ENCODE measurements around the gene SPATA2L.

The SPATA2L gene

GRCh38 chr16:89723279-89724250 is 22.1 kb upstream of the SPATA2L start:
- no peak for TF ChIP-seq CTCF (IDR thresholded peaks at IDR 0.05)
- no peaks in the 10 kb centered on the region for H3K9me3 ChIP-seq
- H3K36me3 ChIP-seq, result peaks cover 61% of the 10 kb centered on the region
- peak overlapping the region; percentile 100 for H3K27ac ChIP-seq
- peak overlapping the region; percentile 86 to 96 for H3K4me3 ChIP-seq (ENCODE audit: low read depth in 1 of 2, low read length in 1 of 2)
- no peaks in the 10 kb centered on the region for H3K27me3 ChIP-seq
- H3K4me1 ChIP-seq (ENCODE audit: control insufficient read depth in 1 of 2, insufficient read depth in 1 of 2, low read depth in 1 of 2, low read length in 1 of 2), result peaks cover 46 to 52% of the 10 kb centered on the region in 2 experiments

GRCh38 chr16:89722392-89723278 is 21.1 kb upstream of the SPATA2L start:
- Histone ChIP-seq H3K4me1 (ENCODE audit: control insufficient read depth in 1 of 2, insufficient read depth in 1 of 2, low read depth in 1 of 2, low read length in 1 of 2) (peaks cover 55 to 61% of the 10 kb centered on the region in 2 experiments), H3K36me3 (peaks cover 52% of the 10 kb centered on the region), H3K27me3 (no peaks in the 10 kb centered on the region), H3K4me3 (ENCODE audit: low read depth in 1 of 2, low read length in 1 of 2) (peak overlapping the region; percentile 86 to 96), H3K27ac (peak overlapping the region; percentile 100), H3K9me3 (no peaks in the 10 kb centered on the region)
- no peak for TF ChIP-seq CTCF (IDR thresholded peaks at IDR 0.05)

GRCh38 chr16:89721546-89722391 is 20.3 kb upstream of the SPATA2L start:
- H3K4me3 ChIP-seq (ENCODE audit: low read depth in 1 of 2, low read length in 1 of 2), result peak overlapping the region; percentile 86 to 96
- TF ChIP-seq CTCF (IDR thresholded peaks at IDR 0.05), result peak; percentile 37
- no peaks in the 10 kb centered on the region for H3K27me3 ChIP-seq
- H3K9me3 ChIP-seq, result no peaks in the 10 kb centered on the region
- H3K27ac ChIP-seq, result peak overlapping the region; percentile 100
- H3K4me1 ChIP-seq (ENCODE audit: control insufficient read depth in 1 of 2, insufficient read depth in 1 of 2, low read depth in 1 of 2, low read length in 1 of 2), result peaks cover 55 to 63% of the 10 kb centered on the region in 2 experiments
- H3K36me3 ChIP-seq, result peaks cover 43% of the 10 kb centered on the region

- Histone ChIP-seq H3K4me1 (ENCODE audit: control insufficient read depth in 1 of 2, insufficient read depth in 1 of 2, low read depth in 1 of 2, low read length in 1 of 2) (peaks cover 55 to 63% of the 10 kb centered on the region in 2 experiments), H3K27me3 (no peaks in the 10 kb centered on the region), H3K36me3 (peaks cover 39% of the 10 kb centered on the region)
These were observed 19.5 kb upstream of the SPATA2L start, which contains the start of the genes VPS9D1 and ZNF276 for GRCh38 chr16:89720813-89721545. TSS of gene VPS9D1 (minus strand) at chr16:89720898. CDS start at chr16:89720861, 37 bp downstream. TSS of gene ZNF276 (plus strand) at chr16:89721537. CDS start at chr16:89721641, 104 bp downstream.

More at GRCh38 chr16:89720813-89721545, 19.5 kb upstream of the SPATA2L start, which contains the start of the genes VPS9D1 and ZNF276:
- TF ChIP-seq CTCF (IDR thresholded peaks at IDR 0.05), result no peak
- Histone ChIP-seq H3K27ac (peak within 1 kb of the TSS; percentile 100), H3K4me3 (ENCODE audit: low read depth in 1 of 2, low read length in 1 of 2) (peak within 1 kb of the TSS; percentile 86 to 96), H3K9me3 (no peaks in the 10 kb centered on the region)
